Fibroblast of the aortic adventitia (primary cell): ENCODE data around the gene SUMO2. TPM values are rescaled to one million over a fixed set of nuclear protein-coding genes. Genes with fewer than 3 reads are reported as not detected.
"Not testable (repeated sequence)": the region's sequence is repeated elsewhere in the genome, so short reads cannot be mapped to it uniquely, and the experiment has no call there.

Source experiments
- DNase-seq: peaks from one replicate; pipeline ENCODE4 v3.0.0-alpha.2; 2010; ENCODE audit warnings: low read depth
- H3K4me3 ChIP-seq: 2 replicates; pipeline ENCODE4 v1.5.1; 2011; ENCODE audit warnings: low read depth, mild to moderate bottlenecking, control low read depth, low read length, moderate library complexity
- total RNA-seq: library from RNA; depleted of rRNA; stranded (reverse); fragments of >200 nt; gene quantifications from 2 replicates; pipeline ENCODE4 v1.2.3, GENCODE V29; 2012; ENCODE audit warnings: low replicate concordance
- TF ChIP-seq, protein P1 (sequence below): IDR thresholded peaks from 2 replicates; pipeline ENCODE4 v1.5.1; 2011; ENCODE audit warnings: mild to moderate bottlenecking, low read length, control low read depth, inconsistent platforms; ENCODE audit not compliant: insufficient read depth

The SUMO2 gene
- total RNA-seq, 1 donor, result 129 TPM

DNA sequence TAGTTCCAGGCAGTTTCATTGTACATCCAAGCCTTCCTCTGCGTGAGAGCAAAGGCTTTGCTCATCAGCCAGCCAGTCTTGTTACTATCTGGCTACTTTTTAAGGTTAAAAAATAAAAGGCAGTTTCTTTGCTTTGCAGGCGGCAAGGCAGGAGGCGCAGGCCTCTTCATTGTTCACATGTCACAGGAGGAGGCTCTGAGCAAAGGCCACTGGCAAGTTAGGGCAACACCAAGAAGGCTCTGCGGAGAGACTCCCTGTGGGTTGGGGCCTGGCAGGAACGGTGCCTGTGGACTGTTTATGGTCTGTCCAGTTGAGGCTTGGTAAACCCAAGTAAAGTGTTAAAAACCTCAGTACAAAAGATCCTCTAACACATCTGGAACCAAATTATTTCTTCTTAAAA is 47.3 kb downstream of the SUMO2 start:
- H3K4me3 ChIP-seq, result no peak overlapping the region
- TF ChIP-seq, protein P1, sequence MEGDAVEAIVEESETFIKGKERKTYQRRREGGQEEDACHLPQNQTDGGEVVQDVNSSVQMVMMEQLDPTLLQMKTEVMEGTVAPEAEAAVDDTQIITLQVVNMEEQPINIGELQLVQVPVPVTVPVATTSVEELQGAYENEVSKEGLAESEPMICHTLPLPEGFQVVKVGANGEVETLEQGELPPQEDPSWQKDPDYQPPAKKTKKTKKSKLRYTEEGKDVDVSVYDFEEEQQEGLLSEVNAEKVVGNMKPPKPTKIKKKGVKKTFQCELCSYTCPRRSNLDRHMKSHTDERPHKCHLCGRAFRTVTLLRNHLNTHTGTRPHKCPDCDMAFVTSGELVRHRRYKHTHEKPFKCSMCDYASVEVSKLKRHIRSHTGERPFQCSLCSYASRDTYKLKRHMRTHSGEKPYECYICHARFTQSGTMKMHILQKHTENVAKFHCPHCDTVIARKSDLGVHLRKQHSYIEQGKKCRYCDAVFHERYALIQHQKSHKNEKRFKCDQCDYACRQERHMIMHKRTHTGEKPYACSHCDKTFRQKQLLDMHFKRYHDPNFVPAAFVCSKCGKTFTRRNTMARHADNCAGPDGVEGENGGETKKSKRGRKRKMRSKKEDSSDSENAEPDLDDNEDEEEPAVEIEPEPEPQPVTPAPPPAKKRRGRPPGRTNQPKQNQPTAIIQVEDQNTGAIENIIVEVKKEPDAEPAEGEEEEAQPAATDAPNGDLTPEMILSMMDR, result no peak
- no peak for DNase-seq

DNA sequence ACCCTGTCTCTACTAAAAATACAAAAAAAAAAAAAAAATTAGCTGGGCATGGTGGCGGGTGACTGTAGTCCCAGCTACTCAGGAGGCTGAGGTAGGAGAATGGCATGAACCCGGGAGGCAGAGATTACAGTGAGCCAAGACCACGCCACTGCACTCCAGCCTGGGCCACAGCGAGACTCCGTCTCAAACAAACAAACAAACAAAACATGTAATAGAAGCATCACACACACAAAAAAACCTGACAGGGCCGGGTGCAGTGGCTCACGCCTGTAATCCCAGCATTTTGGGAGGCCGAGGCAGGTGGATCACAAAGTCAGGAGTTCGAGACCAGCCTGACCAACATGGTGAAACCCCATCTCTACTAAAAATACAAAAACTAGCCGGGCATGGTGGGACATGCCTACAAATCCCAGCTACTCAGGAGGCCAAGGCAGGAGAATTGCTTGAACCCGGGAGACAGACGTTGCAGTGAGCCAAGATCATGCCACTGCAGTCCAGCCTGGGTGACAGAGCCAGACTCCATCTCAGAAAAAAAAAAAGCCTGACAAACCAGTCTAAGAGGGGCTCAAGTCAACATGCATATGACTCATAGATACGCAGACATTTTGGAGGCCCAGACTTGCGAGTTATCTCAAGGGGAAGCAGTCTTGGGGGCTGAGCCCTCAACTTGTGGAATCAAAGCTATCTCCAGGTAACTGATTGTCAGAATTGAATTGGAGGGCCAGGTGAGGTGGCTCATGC is 49.0 kb downstream of the SUMO2 start:
- not testable (repeated sequence) for DNase-seq, H3K4me3 ChIP-seq

DNA sequence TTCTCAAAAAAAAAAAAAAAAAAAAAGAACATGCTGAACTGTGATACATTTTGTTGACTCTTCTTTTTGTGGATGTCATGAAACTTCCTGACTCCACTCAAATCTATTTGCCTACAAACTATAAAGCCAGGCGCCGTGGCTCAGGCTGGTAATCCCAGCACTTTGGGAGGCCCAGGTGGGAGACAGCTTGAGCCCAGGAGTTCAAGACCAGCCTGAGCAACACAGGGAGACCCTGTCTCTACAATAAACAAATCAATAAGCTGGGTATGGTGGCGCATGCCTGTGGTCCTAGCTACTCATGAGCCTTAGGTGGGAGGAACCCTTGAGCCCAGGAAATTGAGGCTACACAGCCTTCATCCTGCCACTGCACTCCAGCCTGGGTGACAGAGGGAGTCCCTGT is 49.8 kb downstream of the SUMO2 start:
- no peak for DNase-seq
- TF ChIP-seq, protein P1, result no peak
- no peak overlapping the region for H3K4me3 ChIP-seq

DNA sequence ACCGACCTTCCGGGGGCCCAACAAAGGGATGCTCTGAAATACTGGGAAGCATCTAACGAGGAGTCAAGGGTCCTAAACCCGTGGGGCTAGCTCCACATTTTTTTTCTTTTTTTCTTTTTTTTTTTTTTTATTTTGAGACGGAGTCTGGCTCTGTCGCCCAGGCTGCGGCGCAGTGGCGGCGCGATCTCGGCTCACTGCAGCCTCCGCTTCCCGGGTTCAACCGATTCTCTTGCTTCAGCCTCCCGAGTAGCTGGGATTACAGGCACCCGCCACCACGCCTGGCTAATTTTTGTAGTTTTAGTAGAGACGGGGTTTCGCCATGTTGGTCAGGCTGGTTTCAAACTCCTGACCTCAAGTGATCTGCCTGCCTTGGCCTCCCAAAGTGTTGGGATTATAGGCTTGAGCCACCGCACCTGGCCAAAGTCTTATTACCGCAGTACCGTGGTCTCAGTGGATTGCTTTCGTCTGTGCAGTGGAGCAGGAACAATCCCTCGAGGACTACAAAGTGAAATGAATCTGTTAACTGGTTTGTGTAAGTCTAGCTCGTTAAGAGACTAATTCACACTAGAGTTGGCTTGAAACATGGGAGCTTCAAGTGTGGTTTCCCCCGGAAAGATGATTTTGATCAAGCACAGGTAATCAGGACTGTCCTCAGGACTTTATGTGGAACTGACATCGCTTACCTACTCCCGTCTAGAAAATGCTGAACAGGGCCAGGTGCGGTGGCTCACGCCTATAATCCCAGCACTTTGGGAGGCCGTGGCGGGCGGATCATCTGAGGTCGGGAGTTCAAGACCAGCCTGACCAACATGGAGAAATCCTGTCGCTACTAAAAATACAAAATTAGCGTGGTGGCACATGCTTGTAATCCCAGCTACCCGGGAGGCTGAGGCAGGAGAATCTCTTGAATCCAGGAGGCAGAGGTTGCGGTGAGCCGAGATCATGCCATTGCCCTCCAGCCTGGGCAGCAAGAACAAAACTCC is 50.5 kb downstream of the SUMO2 start:
- peak overlapping the region; percentile 74 for H3K4me3 ChIP-seq
- not testable (repeated sequence) for DNase-seq

DNA sequence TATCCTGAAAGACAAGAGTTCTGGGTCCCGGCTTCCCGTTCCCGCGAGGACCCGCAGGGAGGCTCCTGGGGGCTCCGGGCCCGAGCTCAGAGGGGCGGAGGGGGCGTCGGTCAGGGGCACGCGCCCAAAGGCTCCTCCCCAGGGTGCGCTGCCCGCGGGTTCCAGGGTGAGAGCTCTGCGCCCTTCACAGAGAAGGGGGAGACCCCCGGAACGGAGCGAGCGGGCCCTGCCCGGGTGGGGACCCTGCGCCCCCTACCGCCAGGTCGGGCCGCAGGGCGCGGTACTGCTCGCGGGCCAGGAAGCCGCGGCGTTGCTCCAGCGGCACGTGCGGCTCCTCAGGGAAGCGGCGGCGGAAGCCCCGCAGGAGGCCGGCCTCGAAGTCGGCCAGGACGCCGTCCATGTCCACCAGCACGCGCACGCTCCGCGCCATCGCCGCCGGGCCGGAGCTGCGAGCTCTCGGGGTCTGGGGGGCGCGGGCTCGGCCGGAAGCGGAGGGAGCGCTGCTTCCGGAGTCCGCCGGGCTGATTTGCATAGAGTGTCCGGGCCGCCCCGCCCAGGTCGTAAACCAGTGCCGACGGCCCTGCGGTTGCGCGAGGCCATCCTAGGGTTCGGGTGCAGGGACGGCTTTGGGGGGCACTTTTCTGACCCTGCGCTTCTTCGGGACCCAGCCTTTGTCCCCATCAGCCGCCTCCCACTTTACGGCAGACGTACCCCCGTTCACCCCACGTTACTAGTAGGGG is 51.3 kb downstream of the SUMO2 start, which contains the start of gene NT5C:
Gene NT5C (minus strand): TSS at position 465 of the 740 bp plus-strand sequence. CDS start 35 bp downstream, at position 430.
- peak; percentile 64 for DNase-seq
- TF ChIP-seq, protein P1, result peak; percentile 53
- H3K4me3 ChIP-seq, result peak within 1 kb of the TSS; percentile 74

DNA sequence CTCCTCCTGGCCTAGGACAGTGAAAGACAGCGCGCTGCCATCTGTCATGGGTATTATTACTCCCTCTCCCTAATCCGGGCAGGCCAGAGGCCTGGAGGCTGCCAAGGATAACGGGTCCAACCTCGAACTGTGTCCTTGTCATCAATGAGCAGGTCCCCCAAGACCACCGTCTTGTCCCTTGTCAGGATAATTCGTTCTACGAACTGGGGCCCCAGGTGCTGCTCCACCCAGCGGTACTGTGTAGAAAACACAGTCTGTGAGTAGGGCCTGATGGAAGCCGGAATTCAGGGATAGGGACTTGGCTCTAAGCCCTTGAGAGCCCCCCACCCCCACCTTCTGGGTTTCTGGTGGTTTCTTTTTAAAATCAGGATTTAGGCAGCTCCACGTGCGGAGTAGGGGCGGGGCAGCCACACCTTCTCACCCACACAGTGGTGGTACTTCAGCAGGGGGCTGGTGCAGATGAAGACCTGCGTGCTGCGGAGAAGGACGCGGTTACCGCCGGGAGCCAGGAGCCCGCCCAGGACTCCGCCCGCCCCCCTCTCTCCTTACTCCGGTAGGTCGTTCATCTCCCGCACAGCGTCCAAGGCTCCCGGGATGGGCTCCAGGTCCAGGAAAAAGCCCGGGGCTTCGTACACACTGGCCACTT is 52.0 kb downstream of the SUMO2 start:
- TF ChIP-seq, protein P1, result peak; percentile 60
- peak; percentile 49 for DNase-seq

DNA sequence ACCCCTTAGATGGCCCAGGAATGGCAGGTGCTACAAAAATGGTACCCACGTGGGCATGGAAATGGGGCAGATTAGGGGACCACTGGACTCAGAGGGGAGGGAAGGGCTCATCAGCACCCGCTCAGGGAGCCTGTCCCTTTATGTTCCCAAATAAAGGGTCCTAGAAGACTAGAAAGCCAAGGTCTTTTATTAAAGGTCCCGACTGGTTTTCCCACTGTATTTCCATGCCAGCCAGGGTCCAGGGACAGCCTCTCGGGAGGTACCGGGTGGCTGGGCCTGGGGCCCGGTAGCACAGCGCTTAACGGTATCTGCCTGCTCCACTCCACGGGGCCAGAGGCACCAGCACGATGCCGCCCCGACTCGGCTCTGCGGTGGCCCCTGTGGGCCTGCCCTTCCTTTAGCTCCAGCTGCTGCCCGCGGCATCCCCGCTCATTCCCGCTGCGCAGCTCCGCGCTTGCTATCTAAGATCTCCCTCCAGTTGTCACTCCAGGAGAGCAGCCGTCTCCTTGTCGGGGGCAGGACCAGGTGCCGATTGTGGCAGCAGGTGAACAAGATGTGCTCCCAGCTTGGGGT is 52.6 kb downstream of the SUMO2 start:
- TF ChIP-seq, protein P1, result no peak
- DNase-seq, result no peak
- H3K4me3 ChIP-seq, result peak overlapping the region; percentile 74

More for the DNA sequence above, 52.0 kb downstream of the SUMO2 start:
- peak overlapping the region; percentile 74 for H3K4me3 ChIP-seq
